H9 (cell line): ENCODE results near the gene OGDH. TPM values are rescaled to one million over a fixed set of nuclear protein-coding genes. Genes with fewer than 3 reads are reported as not detected.

Experiments
- DNase-seq: peaks from one replicate; pipeline ENCODE4 v3.0.0-alpha.2; 2017
- H2AFZ ChIP-seq: one replicate; pipeline ENCODE4 v1.6.1; 2013; ENCODE audit warnings: mild to moderate bottlenecking, low read length, control low read depth, moderate library complexity
- H2AK5ac ChIP-seq: 2 replicates; pipeline ENCODE4 v1.6.1; 2013; ENCODE audit warnings: low read length, control low read depth, mixed read lengths; ENCODE audit not compliant: insufficient read length
- H2BK120ac ChIP-seq: one replicate; pipeline ENCODE4 v1.6.1; 2013; ENCODE audit warnings: low read depth, mild to moderate bottlenecking, low read length, control low read depth, inconsistent platforms; ENCODE audit not compliant: poor library complexity, severe bottlenecking
- H2BK12ac ChIP-seq: 2 replicates; pipeline ENCODE4 v1.6.1; 2013; ENCODE audit warnings: low read length, control low read depth, mixed read lengths, low read depth; ENCODE audit not compliant: insufficient read length
- H2BK15ac ChIP-seq: 2 replicates; pipeline ENCODE4 v1.6.1; 2013; ENCODE audit warnings: low read depth, low read length, control low read depth
- H2BK20ac ChIP-seq: one replicate; pipeline ENCODE4 v1.6.1; 2013; ENCODE audit warnings: low read depth, mild to moderate bottlenecking, low read length, control low read depth, inconsistent platforms; ENCODE audit not compliant: poor library complexity, severe bottlenecking
- H2BK5ac ChIP-seq: 2 replicates; pipeline ENCODE4 v1.6.1; 2013; ENCODE audit warnings: low read length, control low read depth, mixed read lengths; ENCODE audit not compliant: insufficient read length
- H3K14ac ChIP-seq: 2 replicates; pipeline ENCODE4 v1.6.1; 2013; ENCODE audit warnings: low read length, control low read depth; ENCODE audit not compliant: insufficient read depth
- H3K18ac ChIP-seq: 2 replicates; pipeline ENCODE4 v1.6.1; 2013; ENCODE audit warnings: low read depth, mild to moderate bottlenecking, mixed read lengths, low read length, control low read depth; ENCODE audit not compliant: insufficient read length
- H3K23ac ChIP-seq: 2 replicates; pipeline ENCODE4 v1.6.1; 2013; ENCODE audit warnings: low read length, control low read depth, mixed read lengths, low read depth; ENCODE audit not compliant: insufficient read length
- H3K23me2 ChIP-seq: 2 replicates; pipeline ENCODE4 v1.6.1; 2013; ENCODE audit warnings: low read depth, mild to moderate bottlenecking, mixed read lengths, low read length, control low read depth; ENCODE audit not compliant: insufficient read length, poor library complexity, severe bottlenecking
- H3K27ac ChIP-seq: 2 replicates; pipeline ENCODE4 v1.5.1; 2013; ENCODE audit warnings: low read length, control low read depth, mixed read lengths, low read depth; ENCODE audit not compliant: insufficient read length
- H3K27me3 ChIP-seq: 2 replicates; pipeline ENCODE4 v1.6.1; 2013; ENCODE audit warnings: low read length, control low read depth, inconsistent platforms; ENCODE audit not compliant: insufficient read depth
- H3K4ac ChIP-seq: 2 replicates; pipeline ENCODE4 v1.6.1; 2013; ENCODE audit warnings: low read depth, mild to moderate bottlenecking, control low read depth, inconsistent platforms, low read length, moderate library complexity
- H3K4me1 ChIP-seq: 2 replicates; pipeline ENCODE4 v1.6.1; 2013; ENCODE audit warnings: low read length, control low read depth, inconsistent platforms; ENCODE audit not compliant: insufficient read depth
- H3K4me2 ChIP-seq: 2 replicates; pipeline ENCODE4 v1.6.1; 2013; ENCODE audit warnings: low read length, control low read depth, mixed read lengths; ENCODE audit not compliant: insufficient read length, insufficient read depth
- H3K56ac ChIP-seq: 2 replicates; pipeline ENCODE4 v1.6.1; 2013; ENCODE audit warnings: low read depth, mild to moderate bottlenecking, mixed read lengths, low read length, control low read depth; ENCODE audit not compliant: insufficient read length
- H3K79me1 ChIP-seq: 2 replicates; pipeline ENCODE4 v1.6.1; 2013; ENCODE audit warnings: low read depth, mild to moderate bottlenecking, moderate library complexity, low read length, control low read depth, inconsistent platforms; ENCODE audit not compliant: insufficient read depth, poor library complexity, severe bottlenecking
- H3K79me2 ChIP-seq: 2 replicates; pipeline ENCODE4 v1.6.1; 2013; ENCODE audit warnings: low read length, control low read depth, inconsistent platforms; ENCODE audit not compliant: insufficient read depth
- H3K9ac ChIP-seq: 2 replicates; pipeline ENCODE4 v1.6.1; 2013; ENCODE audit warnings: low read length, control low read depth, mixed read lengths; ENCODE audit not compliant: insufficient read length; ENCODE audit errors: extremely low read depth
- H3K9me3 ChIP-seq: one replicate; pipeline ENCODE4 v1.6.1; 2013; ENCODE audit warnings: low read depth, low read length, inconsistent platforms; ENCODE audit not compliant: control insufficient read depth
- H3T11ph ChIP-seq: one replicate; pipeline ENCODE4 v1.6.1; 2013; ENCODE audit warnings: mild to moderate bottlenecking, low read length, control low read depth, inconsistent platforms
- H4K20me1 ChIP-seq: one replicate; pipeline ENCODE4 v1.6.1; 2013; ENCODE audit not compliant: control insufficient read depth, insufficient read length, insufficient read depth
- H4K5ac ChIP-seq: 2 replicates; pipeline ENCODE4 v1.6.1; 2013; ENCODE audit warnings: low read depth, mild to moderate bottlenecking, mixed read lengths, low read length, control low read depth; ENCODE audit not compliant: insufficient read length
- H4K8ac ChIP-seq: replicated peaks from 2 replicates; pipeline ENCODE4 v1.6.1; 2013; ENCODE audit warnings: low read length, control low read depth, mixed read lengths, low read depth; ENCODE audit not compliant: insufficient read length
- H4K91ac ChIP-seq: 2 replicates; pipeline ENCODE4 v1.6.1; 2013; ENCODE audit warnings: low read depth, mild to moderate bottlenecking, moderate library complexity, mixed read lengths, low read length, control low read depth; ENCODE audit not compliant: insufficient read length
- H3K27ac Mint-ChIP-seq, 3 experiments: 2 replicates in 2 of 3; 3 replicates in 1 of 3; pipeline ENCODE4 v1.8.0; 2020 to 2021; ENCODE audit warnings: mixed read lengths in 3 of 3, mild to moderate bottlenecking in 1 of 3, moderate library complexity in 1 of 3
- H3K27me3 Mint-ChIP-seq: 2 replicates; pipeline ENCODE4 v1.8.0; 2021; ENCODE audit warnings: low read depth, mild to moderate bottlenecking, moderate library complexity, mixed read lengths
- H3K36me3 Mint-ChIP-seq, 3 experiments: 2 replicates in 2 of 3; 3 replicates in 1 of 3; pipeline ENCODE4 v1.8.0; 2020 to 2021; ENCODE audit warnings: low read depth in 3 of 3, mixed read lengths in 3 of 3; ENCODE audit not compliant: insufficient read depth in 1 of 3
- H3K4me1 Mint-ChIP-seq, 2 experiments: 2 replicates each; pipeline ENCODE4 v1.8.0; 2020; ENCODE audit warnings: mixed read lengths in 2 of 2
- H3K4me3 Mint-ChIP-seq, 2 experiments: 2 replicates in 1 of 2; 3 replicates in 1 of 2; pipeline ENCODE4 v1.8.0; 2020 to 2021; ENCODE audit warnings: mild to moderate bottlenecking in 2 of 2, mixed read lengths in 2 of 2, moderate library complexity in 1 of 2
- H3K9me3 Mint-ChIP-seq, 2 experiments: 2 replicates in 1 of 2; 3 replicates in 1 of 2; pipeline ENCODE4 v1.8.0; 2020; ENCODE audit warnings: mild to moderate bottlenecking in 2 of 2, mixed read lengths in 2 of 2, moderate library complexity in 1 of 2
- CTCF ChIP-seq: fragments of 200-600 bp; sonication (generic); conservative IDR thresholded peaks from 3 replicates; pipeline ENCODE4 v1.8.0; 2021; ENCODE audit warnings: antibody characterized with exemption, mild to moderate bottlenecking
- WGBS: extraction: QIAGEN DNeasy Blood & Tissue Kit; methylation state at CpG from one replicate; pipeline ENCODE4 v1.1.7; 2013; ENCODE audit warnings: missing lambda C conversion rate, low lambda C conversion rate, mixed read lengths; ENCODE audit not compliant: insufficient read length; ENCODE audit errors: extremely low coverage; 5-methylcytosine and 5-hydroxymethylcytosine counted together
- total RNA-seq: library from RNA; stranded (reverse); gene quantifications from 2 replicates; pipeline ENCODE4 v1.2.1, GENCODE V29; 2021

The OGDH gene
- total RNA-seq, 1 experiment from 2014 or later = 77.3 TPM

GRCh38 chr7:44709945-44710596, 103.6 kb downstream of the OGDH start:
- Histone ChIP-seq H3K4me2 (no peak overlapping the region), H4K20me1 (no peaks in the 10 kb centered on the region), H3K9ac (no peak overlapping the region), H2BK120ac (no peak overlapping the region), H4K5ac (no peak overlapping the region), H3K14ac (no peak overlapping the region), H4K8ac (no peak overlapping the region), H2BK12ac (no peak overlapping the region), H3K4me1 (no peaks in the 10 kb centered on the region), H2AFZ (no peak overlapping the region), H3K23ac (no peak overlapping the region), H2BK15ac (no peak overlapping the region), H2AK5ac (no peak overlapping the region), H3K23me2 (no peaks in the 10 kb centered on the region), H3T11ph (no peak overlapping the region), H3K79me2 (no peaks in the 10 kb centered on the region), H3K79me1 (no peaks in the 10 kb centered on the region), H4K91ac (no peak overlapping the region), H3K27ac (no peak overlapping the region), H3K27me3 (no peaks in the 10 kb centered on the region), H3K9me3 (no peaks in the 10 kb centered on the region), H3K56ac (no peak overlapping the region), H2BK20ac (no peak overlapping the region), H3K4ac (no peak overlapping the region), H2BK5ac (no peak overlapping the region), H3K18ac (no peak overlapping the region)
- no peak for DNase-seq
- TF ChIP-seq CTCF = no peak
- peaks cover 8 to 22% (median 20%) of the 10 kb centered on the region in 3 experiments; a peak in 6 of 7 replicates for H3K36me3 Mint-ChIP-seq
- peaks cover 5 to 8% of the 10 kb centered on the region in 2 experiments; a peak in 3 of 4 replicates for H3K4me1 Mint-ChIP-seq
- peaks cover 1% of the 10 kb centered on the region; the same call in 1 of the 2 replicates for H3K27me3 Mint-ChIP-seq
- no peaks in the 10 kb centered on the region for H3K9me3 Mint-ChIP-seq
- no peak overlapping the region for H3K4me3 Mint-ChIP-seq
- no CpG with 5 or more reads among the region's 10 CpGs for WGBS
- peak overlapping the region in 1 of 3 experiments; percentile 64; a peak in 1 of 7 replicates for H3K27ac Mint-ChIP-seq
